HepG2 (cell line): ENCODE data around the gene FIZ1. TPM values are rescaled to one million over a fixed set of nuclear protein-coding genes. Genes with fewer than 3 reads are reported as not detected.

Experiments used
- AGO2 ChIP-seq: fragments of 200-400 bp; formaldehyde crosslinking; optimal IDR thresholded peaks from 2 replicates; pipeline ENCODE3; 2017; ENCODE audit warnings: mild to moderate bottlenecking, low read depth, low read length, moderate library complexity
- ATF1 ChIP-seq: IDR thresholded peaks from 2 replicates; pipeline ENCODE4 v1.6.1; 2016; ENCODE audit warnings: mild to moderate bottlenecking, control low read depth
- CBFB ChIP-seq: sonication (generic); formaldehyde crosslinking; IDR thresholded peaks from 2 replicates; pipeline ENCODE4 v1.4.0; 2020; ENCODE audit warnings: missing genetic modification reagents
- GPBP1L1 ChIP-seq: sonication (generic); formaldehyde crosslinking; IDR thresholded peaks from 2 replicates; pipeline ENCODE4 v1.5.0; 2020; ENCODE audit warnings: mild to moderate bottlenecking, missing genetic modification reagents
- MXD3 ChIP-seq: IDR thresholded peaks from 2 replicates; pipeline ENCODE4 v1.6.1; 2016; ENCODE audit warnings: mild to moderate bottlenecking, missing biosample characterization, missing genetic modification reagents
- SRSF9 ChIP-seq: fragments of 200-400 bp; formaldehyde crosslinking; IDR thresholded peaks from 2 replicates; pipeline ENCODE4 v1.6.1; 2018; ENCODE audit warnings: borderline replicate concordance, mild to moderate bottlenecking, low read depth, low read length; ENCODE audit not compliant: insufficient read depth, poor library complexity, severe bottlenecking
- TERF1 ChIP-seq: sonication (generic); formaldehyde crosslinking; IDR thresholded peaks from 2 replicates; pipeline ENCODE4 v1.8.0; 2022; ENCODE audit warnings: mild to moderate bottlenecking, missing genetic modification reagents, moderate library complexity
- ZFP1 ChIP-seq: IDR thresholded peaks from 2 replicates; pipeline ENCODE4 v1.6.1; 2016
- ZHX2 ChIP-seq, 2 experiments: sonication (generic) in 1 of 2; formaldehyde crosslinking in 1 of 2; IDR thresholded peaks; 2 replicates each; pipeline versions ENCODE4 v1.6.1 to v1.9.0; 2014 to 2022; ENCODE audit warnings: antibody characterized with exemption in 1 of 2, borderline replicate concordance in 1 of 2, inconsistent platforms in 1 of 2, low read depth in 1 of 2, missing genetic modification reagents in 1 of 2
- ZNF121 ChIP-seq: sonication (generic); formaldehyde crosslinking; IDR thresholded peaks from 2 replicates; pipeline ENCODE4 v1.5.0; 2020; ENCODE audit warnings: mild to moderate bottlenecking, missing genetic modification reagents
- ZNF18 ChIP-seq: sonication (generic); formaldehyde crosslinking; IDR thresholded peaks from 2 replicates; pipeline ENCODE4 v1.8.0; 2022; ENCODE audit warnings: mild to moderate bottlenecking, missing genetic modification reagents; ENCODE audit not compliant: insufficient replicate concordance
- ZNF276 ChIP-seq: sonication (generic); formaldehyde crosslinking; IDR thresholded peaks from 2 replicates; pipeline ENCODE4 v1.4.0; 2020; ENCODE audit warnings: mild to moderate bottlenecking, low read depth, missing genetic modification reagents
- ZNF430 ChIP-seq: sonication (generic); formaldehyde crosslinking; IDR thresholded peaks from 2 replicates; pipeline ENCODE4 v1.9.0; 2021; ENCODE audit warnings: mild to moderate bottlenecking, missing genetic modification reagents
- ZNF644 ChIP-seq: IDR thresholded peaks from 2 replicates; pipeline ENCODE4 v1.6.1; 2016; ENCODE audit warnings: low read depth
- polyA plus RNA-seq, 8 experiments: library from polyadenylated mRNA; depleted of rRNA in 3 of 8; stranded (reverse) in 7 of 8; unstranded in 1 of 8; fragments of >200 nt; fragmentation: Illumina TruSeq in 4 of 8; extraction: Trizol in 4 of 8; gene quantifications; 2 replicates each; pipeline versions ENCODE4 v1.2.1 to v1.2.3, GENCODE V29; 2011 to 2016; ENCODE audit warnings: low read depth in 4 of 8, missing spikeins in 1 of 8, mixed read lengths in 1 of 8; ENCODE audit not compliant: insufficient read depth in 1 of 8
- total RNA-seq, 5 experiments: library from RNA; depleted of rRNA; stranded (reverse); fragments of >200 nt; fragmentation: Illumina TruSeq; extraction: Trizol; gene quantifications; 2 replicates each; pipeline ENCODE4 v1.2.3, GENCODE V29; 2016; ENCODE audit warnings: low read depth in 1 of 5

Gene FIZ1
- total and polyA plus RNA-seq, 2 of the 13 experiments (the other 11 are each of a cell fraction or from before 2014, with no cell fraction given), result 3.6 to 5.9 TPM

- TF ChIP-seq ZNF121 (CRISPR knock-in tag) (no peak), CBFB (CRISPR knock-in tag) (peak; percentile 46; the same call in 1 of the 2 replicates), ZFP1 (CRISPR knock-in tag) (no peak), ZNF18 (CRISPR knock-in tag) (no peak), ZNF276 (CRISPR knock-in tag) (no peak), AGO2 (peak; percentile 87), ZNF644 (CRISPR knock-in tag) (no peak), TERF1 (no peak), MXD3 (CRISPR knock-in tag) (peak; percentile 87; the same call in 1 of the 2 replicates), ZHX2 (IDR thresholded peaks at IDR 0.05; ENCODE audit: low read depth) (no peak), ZHX2 (CRISPR knock-in tag; IDR thresholded peaks at IDR 0.05; ENCODE audit: borderline replicate concordance) (no peak; the same call in 1 of the 2 replicates), SRSF9 (no peak), ATF1 (no peak), GPBP1L1 (CRISPR knock-in tag) (no peak), ZNF430 (no peak)
These were observed 424 bp downstream of the FIZ1 start (continued) for GRCh38 chr19:55598719-55599467.
